Panc1 (cell line): Measurements from ENCODE around the gene CDH13. TPM values are rescaled to one million over a fixed set of nuclear protein-coding genes. Genes with fewer than 3 reads are reported as not detected.

Experiments
- ATAC-seq: fragments of 200-7000 bp; cut with Tn5 transposase; 2 replicates; pipeline ENCODE4 v1.9.1; 2020; ENCODE audit warnings: mild to moderate bottlenecking, moderate library complexity
- BruUV-seq: library from RNA; stranded (reverse); fragments of 400-500 nt; replicated peaks from 2 replicates; lab custom pipeline; 2021; lab: Mats Ljungman, UMichigan
- CTCF ChIA-PET: fragments of 300-600 bp; sonication (Branson Sonifier 250); formaldehyde crosslinking; loops from one replicate; lab custom pipeline; 2022; ENCODE audit warnings: antibody characterized with exemption; lab: Charles Lee
- POLR2A ChIA-PET: fragments of 300-600 bp; sonication (Branson Sonifier 250); formaldehyde crosslinking; loops from one replicate; lab custom pipeline; 2022; ENCODE audit warnings: antibody characterized with exemption; lab: Charles Lee
- DNase-seq: peaks from one replicate; pipeline ENCODE4 v3.0.0-alpha.2; 2010; ENCODE audit warnings: low read depth, low spot score
- H3K27ac ChIP-seq: 2 replicates; pipeline ENCODE4 v1.5.1; 2011; ENCODE audit warnings: mild to moderate bottlenecking, low read length, inconsistent platforms
- H3K27me3 ChIP-seq: fragments of 200-500 bp; sonication (Bioruptor generic); 2 replicates; pipeline ENCODE4 v1.6.0; 2014; ENCODE audit warnings: low read length, inconsistent platforms; ENCODE audit not compliant: control insufficient read depth, insufficient read depth
- H3K36me3 ChIP-seq: fragments of 200-500 bp; sonication (Bioruptor generic); 2 replicates; pipeline ENCODE4 v1.5.1; 2014; ENCODE audit warnings: inconsistent platforms, mild to moderate bottlenecking, low read length, moderate library complexity; ENCODE audit not compliant: control insufficient read depth, insufficient read depth
- H3K4me1 ChIP-seq: 2 replicates; pipeline ENCODE4 v1.5.1; 2011; ENCODE audit warnings: inconsistent platforms, mild to moderate bottlenecking, low read length, moderate library complexity; ENCODE audit not compliant: control insufficient read depth, insufficient read depth
- H3K4me3 ChIP-seq, 2 experiments: 2 replicates each; pipeline ENCODE4 v1.5.1; 2011 to 2012; ENCODE audit warnings: low read depth in 2 of 2, low read length in 2 of 2, mild to moderate bottlenecking in 2 of 2, inconsistent platforms in 1 of 2, moderate library complexity in 1 of 2
- H3K9me3 ChIP-seq: fragments of 200-500 bp; sonication (Bioruptor generic); 2 replicates; pipeline ENCODE4 v1.5.1; 2014; ENCODE audit warnings: low read depth, mild to moderate bottlenecking, inconsistent platforms, low read length, moderate library complexity; ENCODE audit not compliant: control insufficient read depth, insufficient read depth
- CTCF ChIP-seq: fragments of 450-650 bp; IDR thresholded peaks from 2 replicates; pipeline ENCODE4 v1.5.1; 2017; ENCODE audit warnings: mild to moderate bottlenecking
- POLR2AphosphoS5 ChIP-seq: IDR thresholded peaks from 2 replicates; pipeline ENCODE4 v1.6.1; 2012; ENCODE audit warnings: mild to moderate bottlenecking, low read depth, low read length, moderate library complexity
- REST ChIP-seq, 2 experiments: IDR thresholded peaks; 2 replicates each; pipeline ENCODE4 v1.6.1; 2011 to 2012; ENCODE audit warnings: low read depth in 2 of 2, control low read depth in 1 of 2, low read length in 1 of 2, mild to moderate bottlenecking in 1 of 2, moderate library complexity in 1 of 2; ENCODE audit not compliant: insufficient read depth in 1 of 2
- SIN3A ChIP-seq: IDR thresholded peaks from 2 replicates; pipeline ENCODE4 v1.6.1; 2012; ENCODE audit warnings: low read depth, mild to moderate bottlenecking, low read length, moderate library complexity, borderline replicate concordance; ENCODE audit not compliant: insufficient read depth
- TCF7L2 ChIP-seq: IDR thresholded peaks from 2 replicates; pipeline ENCODE4 v1.6.1; 2011; ENCODE audit warnings: mild to moderate bottlenecking, low read depth, low read length, inconsistent platforms
- in situ Hi-C: cut with HindIII; loops from 2 replicates; pipeline ENCODE4 v1.10.0; 2016; ENCODE audit warnings: low sequenced_read_pairs, low pct_unique_long_range_greater_than_20kb
- intact Hi-C: fragments of 100-400 bp; cut with micrococcal nuclease; formaldehyde crosslinking; loops from one replicate; pipeline ENCODE4 v1.10.0; 2022; ENCODE audit not compliant: unreplicated experiment
- total RNA-seq: library from RNA; stranded (reverse); gene quantifications from one replicate; pipeline ENCODE4 v1.2.1, GENCODE V29; 2021; ENCODE audit not compliant: unreplicated experiment

CDH13 gene
- total RNA-seq, 1 experiment from 2014 or later = not detected

- Histone ChIP-seq H3K36me3 (no peaks in the 10 kb centered on the region), H3K9me3 (no peaks in the 10 kb centered on the region), H3K27me3 (no peaks in the 10 kb centered on the region), H3K4me3 (no peak overlapping the region), H3K27ac (no peak overlapping the region), H3K4me1 (no peaks in the 10 kb centered on the region)
- ChIA-PET POLR2A (no interaction called here), CTCF (no interaction called here)
- in situ Hi-C loops (no loop called here), intact Hi-C loops (no loop called here)
- no peak for ATAC-seq
- no TSS peak for BruUV-seq
- TF ChIP-seq SIN3A (no peak), TCF7L2 (no peak), CTCF (no peak), REST (IDR thresholded peaks at IDR 0.05; ENCODE audit: insufficient read depth in 1 of 2, low read depth in 2 of 2, low read length in 1 of 2) (no peak), POLR2AphosphoS5 (no peak)
- DNase-seq = no peak
Measured at GRCh38 chr16:82773018-82773417, 146.2 kb downstream of the CDH13 start.

- no peaks in the 10 kb centered on the region for H3K27me3 ChIP-seq
- CTCF ChIA-PET = no interaction called here
- no peak overlapping the region for H3K27ac ChIP-seq
- in situ Hi-C loops (no loop called here), intact Hi-C loops (no loop called here)
- no TSS peak for BruUV-seq
- no peak for TF ChIP-seq CTCF
- no peak for TF ChIP-seq REST (IDR thresholded peaks at IDR 0.05; ENCODE audit: insufficient read depth in 1 of 2, low read depth in 2 of 2, low read length in 1 of 2)
- no peak for TF ChIP-seq TCF7L2
- TF ChIP-seq SIN3A = no peak
- TF ChIP-seq POLR2AphosphoS5 = no peak
- POLR2A ChIA-PET = no interaction called here
- no peaks in the 10 kb centered on the region for H3K4me1 ChIP-seq
- H3K4me3 ChIP-seq = no peak overlapping the region
- no peak for ATAC-seq
- no peaks in the 10 kb centered on the region for H3K36me3 ChIP-seq
- no peaks in the 10 kb centered on the region for H3K9me3 ChIP-seq
- DNase-seq = no peak
Measured at GRCh38 chr16:82776470-82777146, 149.8 kb downstream of the CDH13 start.
